NCI-H2029 treated with DMSO at 0.1 percent for 48 hours (cell line): ENCODE results near the gene TTLL1.

ENCODE experiments used
- DNase-seq: peaks from one replicate; lab custom pipeline; 2025; lab: John Stamatoyannopoulos, UW

TTLL1 gene

GRCh38 chr22:42993651-42994275 lies 95.4 kb downstream of the TTLL1 start:
- no peak for DNase-seq

- no peak for DNase-seq
Measured at GRCh38 chr22:42992886-42993479, 96.2 kb downstream of the TTLL1 start.

GRCh38 chr22:42992092-42992491 lies 97.1 kb downstream of the TTLL1 start:
- DNase-seq: no peak

GRCh38 chr22:42991010-42991651 lies 98.1 kb downstream of the TTLL1 start:
- no peak for DNase-seq

- DNase-seq: no peak
Measured at GRCh38 chr22:42990131-42990838, 98.9 kb downstream of the TTLL1 start.
